Calu3 (cell line): Measurements from ENCODE around the gene ADIPOR2. TPM values are rescaled to one million over a fixed set of nuclear protein-coding genes. Genes with fewer than 3 reads are reported as not detected.

Experiments
- BruUV-seq: library from RNA; stranded (reverse); fragments of 400-500 nt; replicated peaks from 2 replicates; lab custom pipeline; 2021; lab: Mats Ljungman, UMichigan
- CTCF ChIA-PET: fragments of 300-600 bp; sonication (Branson Sonifier 250); formaldehyde crosslinking; loops from one replicate; lab custom pipeline; 2022; ENCODE audit warnings: antibody characterized with exemption; lab: Charles Lee
- DNase-seq: peaks from one replicate; pipeline ENCODE4 v3.0.0; 2022
- H3K27ac Mint-ChIP-seq: one replicate; pipeline ENCODE4 v1.8.0; 2022; ENCODE audit warnings: mixed read lengths; ENCODE audit not compliant: unreplicated experiment
- H3K27me3 Mint-ChIP-seq: one replicate; pipeline ENCODE4 v1.8.0; 2022; ENCODE audit warnings: mixed read lengths; ENCODE audit not compliant: unreplicated experiment
- H3K36me3 Mint-ChIP-seq: one replicate; pipeline ENCODE4 v1.8.0; 2022; ENCODE audit warnings: mild to moderate bottlenecking, moderate library complexity, mixed read lengths; ENCODE audit not compliant: insufficient read depth, unreplicated experiment
- H3K4me1 Mint-ChIP-seq: one replicate; pipeline ENCODE4 v1.8.0; 2022; ENCODE audit warnings: mild to moderate bottlenecking, low read depth, mixed read lengths; ENCODE audit not compliant: unreplicated experiment
- H3K4me3 Mint-ChIP-seq: one replicate; pipeline ENCODE4 v1.8.0; 2022; ENCODE audit warnings: mild to moderate bottlenecking, low read depth, moderate library complexity, mixed read lengths; ENCODE audit not compliant: unreplicated experiment
- H3K9me3 Mint-ChIP-seq: one replicate; pipeline ENCODE4 v1.8.0; 2022; ENCODE audit warnings: low read depth, mixed read lengths; ENCODE audit not compliant: unreplicated experiment
- intact Hi-C: fragments of 100-400 bp; cut with micrococcal nuclease; formaldehyde crosslinking; loops from one replicate; pipeline ENCODE4 v1.10.0; 2022; ENCODE audit not compliant: unreplicated experiment
- total RNA-seq: library from RNA; stranded (reverse); gene quantifications from 2 replicates; pipeline ENCODE4 v1.2.3, GENCODE V29; 2022
- TF ChIP-seq, protein P1 (sequence below): fragments of 200-600 bp; IDR thresholded peaks from one replicate; pipeline ENCODE4 v1.8.0; 2022; ENCODE audit warnings: antibody characterized with exemption; ENCODE audit not compliant: unreplicated experiment

The ADIPOR2 gene
- total RNA-seq, 1 experiment from 2014 or later, result 90.3 TPM

DNA sequence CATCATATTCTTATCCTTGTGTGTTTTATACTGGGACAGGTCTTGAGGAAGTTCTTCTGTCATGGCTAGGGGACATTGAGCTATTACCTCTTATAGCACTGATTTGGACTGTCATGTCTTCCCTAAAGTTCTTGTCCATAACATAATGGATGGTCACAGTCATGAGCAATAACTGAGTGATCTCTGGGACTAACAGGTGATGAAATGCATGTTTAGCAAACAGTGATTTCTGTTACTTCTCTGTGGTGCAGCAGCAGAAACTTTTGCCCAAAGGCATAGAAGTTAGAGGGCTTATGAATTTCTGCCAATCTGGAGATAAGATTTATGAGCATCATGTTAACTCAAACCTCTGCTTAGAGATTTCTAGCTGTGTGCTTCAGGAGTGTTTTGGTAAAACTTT is 5.9 kb downstream of the ADIPOR2 start:
- H3K4me3 Mint-ChIP-seq, result no peak overlapping the region
- H3K27me3 Mint-ChIP-seq, result no peaks in the 10 kb centered on the region
- CTCF ChIA-PET, result interaction anchor here (0.5 to 0.6 kb wide), 2 partner anchors 147 to 1525 kb away, joined by 3 to 4 read pairs; no protein-coding TSS in a partner anchor
- intact Hi-C loops, result no loop called here
- TF ChIP-seq, protein P1, sequence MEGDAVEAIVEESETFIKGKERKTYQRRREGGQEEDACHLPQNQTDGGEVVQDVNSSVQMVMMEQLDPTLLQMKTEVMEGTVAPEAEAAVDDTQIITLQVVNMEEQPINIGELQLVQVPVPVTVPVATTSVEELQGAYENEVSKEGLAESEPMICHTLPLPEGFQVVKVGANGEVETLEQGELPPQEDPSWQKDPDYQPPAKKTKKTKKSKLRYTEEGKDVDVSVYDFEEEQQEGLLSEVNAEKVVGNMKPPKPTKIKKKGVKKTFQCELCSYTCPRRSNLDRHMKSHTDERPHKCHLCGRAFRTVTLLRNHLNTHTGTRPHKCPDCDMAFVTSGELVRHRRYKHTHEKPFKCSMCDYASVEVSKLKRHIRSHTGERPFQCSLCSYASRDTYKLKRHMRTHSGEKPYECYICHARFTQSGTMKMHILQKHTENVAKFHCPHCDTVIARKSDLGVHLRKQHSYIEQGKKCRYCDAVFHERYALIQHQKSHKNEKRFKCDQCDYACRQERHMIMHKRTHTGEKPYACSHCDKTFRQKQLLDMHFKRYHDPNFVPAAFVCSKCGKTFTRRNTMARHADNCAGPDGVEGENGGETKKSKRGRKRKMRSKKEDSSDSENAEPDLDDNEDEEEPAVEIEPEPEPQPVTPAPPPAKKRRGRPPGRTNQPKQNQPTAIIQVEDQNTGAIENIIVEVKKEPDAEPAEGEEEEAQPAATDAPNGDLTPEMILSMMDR, result no peak
- H3K27ac Mint-ChIP-seq, result no peak overlapping the region
- no TSS peak for BruUV-seq
- no peak for DNase-seq
- peaks cover 33% of the 10 kb centered on the region for H3K36me3 Mint-ChIP-seq
- H3K4me1 Mint-ChIP-seq, result peaks cover 23% of the 10 kb centered on the region
- no peaks in the 10 kb centered on the region for H3K9me3 Mint-ChIP-seq

DNA sequence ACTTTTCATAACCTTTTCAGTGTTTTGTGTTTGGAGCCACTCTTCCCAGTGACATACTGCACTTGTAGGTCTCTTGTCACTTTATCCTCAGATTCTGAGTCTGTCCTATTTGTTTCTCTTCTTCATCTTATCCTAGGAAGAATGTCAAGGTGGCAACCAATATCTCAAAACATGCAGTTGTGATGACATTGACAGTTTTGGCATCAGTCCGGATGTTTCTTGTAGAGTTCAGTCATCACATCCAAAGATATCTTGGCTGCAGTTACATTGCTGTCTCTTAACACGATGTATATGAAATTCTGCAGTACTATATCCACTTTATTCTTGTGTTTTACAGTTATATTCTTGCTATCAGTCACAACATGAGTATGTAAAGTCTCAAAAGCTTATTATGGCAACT is 6.4 kb downstream of the ADIPOR2 start:
- TF ChIP-seq, protein P1, result no peak
- peaks cover 18% of the 10 kb centered on the region for H3K4me1 Mint-ChIP-seq
- no peaks in the 10 kb centered on the region for H3K9me3 Mint-ChIP-seq
- H3K27me3 Mint-ChIP-seq, result no peaks in the 10 kb centered on the region
- H3K36me3 Mint-ChIP-seq, result peaks cover 28% of the 10 kb centered on the region
- intact Hi-C loops, result no loop called here
- H3K4me3 Mint-ChIP-seq, result no peak overlapping the region
- H3K27ac Mint-ChIP-seq, result no peak overlapping the region
- CTCF ChIA-PET, result interaction anchor here (0.5 to 0.6 kb wide), 2 partner anchors 147 to 1525 kb away, joined by 3 to 4 read pairs; no protein-coding TSS in a partner anchor
- BruUV-seq, result no TSS peak
- no peak for DNase-seq

DNA sequence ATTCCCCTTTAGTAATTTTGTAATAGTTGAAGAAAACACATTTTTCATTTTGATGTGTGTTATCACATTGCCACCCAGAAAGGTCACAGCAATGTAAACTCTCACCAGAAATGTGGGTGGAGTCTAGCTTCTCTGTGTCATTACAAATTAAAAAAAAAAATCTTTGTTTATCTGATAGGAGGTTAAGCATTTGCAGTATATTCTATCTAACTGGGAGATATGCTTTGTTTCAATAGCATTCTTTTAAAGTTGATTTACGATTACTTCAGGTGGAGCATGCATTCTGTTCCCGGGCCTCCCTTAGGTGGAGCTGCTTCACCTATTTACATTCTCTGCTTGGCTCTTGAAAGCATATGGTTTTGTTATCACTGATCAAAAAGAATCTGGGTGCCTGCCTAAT is 7.8 kb downstream of the ADIPOR2 start:
- intact Hi-C loops, result no loop called here
- Mint-ChIP-seq H3K4me3 (no peak overlapping the region), H3K36me3 (peaks cover 13% of the 10 kb centered on the region), H3K4me1 (peaks cover 11% of the 10 kb centered on the region), H3K27me3 (no peaks in the 10 kb centered on the region), H3K9me3 (no peaks in the 10 kb centered on the region), H3K27ac (no peak overlapping the region)
- TF ChIP-seq, protein P1, result no peak
- BruUV-seq, result no TSS peak
- CTCF ChIA-PET, result no interaction called here
- DNase-seq, result no peak

DNA sequence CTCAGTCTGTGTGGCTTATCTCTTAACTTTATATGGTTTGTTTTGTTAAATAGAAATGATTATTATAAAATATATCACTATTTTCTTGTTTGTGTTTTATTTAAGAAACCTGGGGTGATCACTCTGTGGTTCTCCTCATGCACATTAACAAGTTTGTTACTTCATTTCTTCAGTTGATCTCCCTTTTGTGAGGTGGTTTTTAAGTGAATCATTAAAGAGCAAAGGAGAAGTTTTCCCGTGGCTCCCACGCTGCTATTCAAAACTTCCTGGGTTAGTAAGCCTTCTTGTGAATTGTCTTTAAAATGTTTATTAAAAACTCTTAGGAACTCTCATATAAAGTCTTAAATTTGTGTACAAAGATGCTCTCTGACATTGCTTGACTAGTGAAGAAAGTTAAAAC is 11.8 kb downstream of the ADIPOR2 start:
- H3K4me1 Mint-ChIP-seq, result no peaks in the 10 kb centered on the region
- peaks cover 5% of the 10 kb centered on the region for H3K36me3 Mint-ChIP-seq
- no TSS peak for BruUV-seq
- no peaks in the 10 kb centered on the region for H3K9me3 Mint-ChIP-seq
- TF ChIP-seq, protein P1, result no peak
- intact Hi-C loops, result no loop called here
- H3K27me3 Mint-ChIP-seq, result no peaks in the 10 kb centered on the region
- CTCF ChIA-PET, result no interaction called here
- H3K4me3 Mint-ChIP-seq, result no peak overlapping the region
- H3K27ac Mint-ChIP-seq, result no peak overlapping the region
- DNase-seq, result no peak
